Measurements from ENCODE around the gene CCDC148. TPM values are rescaled to one million over a fixed set of nuclear protein-coding genes. Genes with fewer than 3 reads are reported as not detected.

CCDC148 gene
- total and polyA plus RNA-seq, 10 of the 15 experiments (the other 5 are each of a cell fraction or from before 2014, with no cell fraction given): 0.07 to 0.30 (median 0.18) TPM; not detected in 7

- Histone ChIP-seq H3K79me2 (ENCODE audit: control insufficient read depth, insufficient read depth, low read length) (no peaks in the 10 kb centered on the region), H2AFZ (ENCODE audit: control insufficient read depth, low read depth, low read length) (no peak overlapping the region), H3K27ac (ENCODE audit: control insufficient read depth, insufficient read depth) (no peak overlapping the region), H3K4me3 (no peak overlapping the region), H3K4me2 (ENCODE audit: control insufficient read depth, insufficient read depth) (no peak overlapping the region), H3K9me3 (replicated peaks; ENCODE audit: control insufficient read depth, insufficient read depth, low read length) (no peaks in the 10 kb centered on the region), H3K4me1 (ENCODE audit: control insufficient read depth, insufficient read depth, low read length) (no peaks in the 10 kb centered on the region), H3K9ac (ENCODE audit: control insufficient read depth, insufficient read depth, low read length) (no peak overlapping the region), H3K27me3 (replicated peaks in 1 of 2; ENCODE audit: control insufficient read depth in 2 of 2, insufficient read depth in 2 of 2, low read length in 1 of 2) (no peaks in the 10 kb centered on the region), H4K20me1 (ENCODE audit: control insufficient read depth, insufficient read depth) (no peaks in the 10 kb centered on the region), H3K36me3 (ENCODE audit: control insufficient read depth in 2 of 2, insufficient read depth in 2 of 2, low read length in 1 of 2) (no peaks in the 10 kb centered on the region)
- CTCF ChIA-PET: no interaction called here
- SMC1A ChIA-PET (ENCODE audit: uncharacterized antibody, unreplicated experiment): interaction anchor here (0.6 kb wide), 1 partner anchor 446 kb away, joined by 3 read pairs; no protein-coding TSS in a partner anchor
- FAIRE-seq (no peak), ATAC-seq (no peak), DNase-seq (ENCODE audit: low read depth, low spot score) (no peak)
- RAD21 ChIA-PET (ENCODE audit: unreplicated experiment): no interaction called here
- POLR2A ChIA-PET: no interaction called here
- in situ Hi-C loops (cut with MboI) (no loop called here), intact Hi-C loops (cut with micrococcal nuclease; ENCODE audit: unreplicated experiment) (no loop called here)
- no TSS peak for BruUV-seq (replicated peaks)
- WGBS (ENCODE audit: insufficient coverage, insufficient replicate concordance, low lambda C conversion rate, missing lambda C conversion rate): 3% methylated on average over 2 of the region's 2 CpGs
- TF ChIP-seq, protein P1, sequence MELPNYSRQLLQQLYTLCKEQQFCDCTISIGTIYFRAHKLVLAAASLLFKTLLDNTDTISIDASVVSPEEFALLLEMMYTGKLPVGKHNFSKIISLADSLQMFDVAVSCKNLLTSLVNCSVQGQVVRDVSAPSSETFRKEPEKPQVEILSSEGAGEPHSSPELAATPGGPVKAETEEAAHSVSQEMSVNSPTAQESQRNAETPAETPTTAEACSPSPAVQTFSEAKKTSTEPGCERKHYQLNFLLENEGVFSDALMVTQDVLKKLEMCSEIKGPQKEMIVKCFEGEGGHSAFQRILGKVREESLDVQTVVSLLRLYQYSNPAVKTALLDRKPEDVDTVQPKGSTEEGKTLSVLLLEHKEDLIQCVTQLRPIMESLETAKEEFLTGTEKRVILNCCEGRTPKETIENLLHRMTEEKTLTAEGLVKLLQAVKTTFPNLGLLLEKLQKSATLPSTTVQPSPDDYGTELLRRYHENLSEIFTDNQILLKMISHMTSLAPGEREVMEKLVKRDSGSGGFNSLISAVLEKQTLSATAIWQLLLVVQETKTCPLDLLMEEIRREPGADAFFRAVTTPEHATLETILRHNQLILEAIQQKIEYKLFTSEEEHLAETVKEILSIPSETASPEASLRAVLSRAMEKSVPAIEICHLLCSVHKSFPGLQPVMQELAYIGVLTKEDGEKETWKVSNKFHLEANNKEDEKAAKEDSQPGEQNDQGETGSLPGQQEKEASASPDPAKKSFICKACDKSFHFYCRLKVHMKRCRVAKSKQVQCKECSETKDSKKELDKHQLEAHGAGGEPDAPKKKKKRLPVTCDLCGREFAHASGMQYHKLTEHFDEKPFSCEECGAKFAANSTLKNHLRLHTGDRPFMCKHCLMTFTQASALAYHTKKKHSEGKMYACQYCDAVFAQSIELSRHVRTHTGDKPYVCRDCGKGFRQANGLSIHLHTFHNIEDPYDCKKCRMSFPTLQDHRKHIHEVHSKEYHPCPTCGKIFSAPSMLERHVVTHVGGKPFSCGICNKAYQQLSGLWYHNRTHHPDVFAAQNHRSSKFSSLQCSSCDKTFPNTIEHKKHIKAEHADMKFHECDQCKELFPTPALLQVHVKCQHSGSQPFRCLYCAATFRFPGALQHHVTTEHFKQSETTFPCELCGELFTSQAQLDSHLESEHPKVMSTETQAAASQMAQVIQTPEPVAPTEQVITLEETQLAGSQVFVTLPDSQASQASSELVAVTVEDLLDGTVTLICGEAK (IDR thresholded peaks at IDR 0.05; ENCODE audit: borderline replicate concordance): no peak
- TF ChIP-seq TCF3 (IDR thresholded peaks at IDR 0.05; ENCODE audit: borderline replicate concordance, insufficient read depth, low read depth, low read length): no peak
- TF ChIP-seq PML (IDR thresholded peaks at IDR 0.05; ENCODE audit: low read length): no peak
- no peak for TF ChIP-seq HCFC1 (IDR thresholded peaks at IDR 0.05; ENCODE audit: low read length)
- TF ChIP-seq SREBF1 (IDR thresholded peaks at IDR 0.05; ENCODE audit: low read length): no peak
- no peak for TF ChIP-seq ETV6 (conservative IDR thresholded peaks at IDR 0.05 in 1 of 2, IDR thresholded peaks at IDR 0.05 in 1 of 2; ENCODE audit: borderline replicate concordance in 1 of 2, low read depth in 1 of 2)
- TF ChIP-seq SMAD1 (IDR thresholded peaks at IDR 0.05; ENCODE audit: low read depth, partially characterized antibody): no peak
- no peak for TF ChIP-seq WRNIP1 (IDR thresholded peaks at IDR 0.05; ENCODE audit: borderline replicate concordance, low read depth, low read length)
- TF ChIP-seq ATF3 (IDR thresholded peaks at IDR 0.05; ENCODE audit: borderline replicate concordance, extremely low read depth, low read depth, low read length): no peak
- no peak for TF ChIP-seq CEBPB (IDR thresholded peaks at IDR 0.05; ENCODE audit: borderline replicate concordance in 1 of 2, low read depth in 2 of 2, low read length in 2 of 2)
- TF ChIP-seq EGR1 (IDR thresholded peaks at IDR 0.05; ENCODE audit: borderline replicate concordance in 1 of 2, low read depth in 2 of 2, low read length in 2 of 2): no peak
- no peak for TF ChIP-seq PBX3 (IDR thresholded peaks at IDR 0.05; ENCODE audit: insufficient replicate concordance, low read depth, low read length)
- no peak for TF ChIP-seq HSF1 (IDR thresholded peaks at IDR 0.05; ENCODE audit: low read depth, low read length)
- TF ChIP-seq BMI1 (IDR thresholded peaks at IDR 0.05; ENCODE audit: borderline replicate concordance): no peak
- TF ChIP-seq RAD51 (IDR thresholded peaks at IDR 0.05): no peak
- TF ChIP-seq FOXM1 (IDR thresholded peaks at IDR 0.05; ENCODE audit: low read depth, low read length): no peak
Observed at GRCh38 chr2:158297120-158297519, 159.4 kb downstream of the CCDC148 start.
